NCI-H2029 treated with DMSO at 0.1 percent for 48 hours (cell line): ENCODE results near the gene VAT1L.
A peak's percentile ranks its signal among the peaks of the same experiment; 100 is the strongest.
"Not testable (repeated sequence)": the region's sequence is repeated elsewhere in the genome, so short reads cannot be mapped to it uniquely, and the experiment has no call there.

Source experiments
- DNase-seq: peaks from one replicate; lab custom pipeline; 2025; lab: John Stamatoyannopoulos, UW

Gene VAT1L

GRCh38 chr16:77955127-77955526, 166.8 kb downstream of the VAT1L start:
- DNase-seq: no peak

GRCh38 chr16:77956231-77956630, 167.9 kb downstream of the VAT1L start:
- DNase-seq: no peak

DNA sequence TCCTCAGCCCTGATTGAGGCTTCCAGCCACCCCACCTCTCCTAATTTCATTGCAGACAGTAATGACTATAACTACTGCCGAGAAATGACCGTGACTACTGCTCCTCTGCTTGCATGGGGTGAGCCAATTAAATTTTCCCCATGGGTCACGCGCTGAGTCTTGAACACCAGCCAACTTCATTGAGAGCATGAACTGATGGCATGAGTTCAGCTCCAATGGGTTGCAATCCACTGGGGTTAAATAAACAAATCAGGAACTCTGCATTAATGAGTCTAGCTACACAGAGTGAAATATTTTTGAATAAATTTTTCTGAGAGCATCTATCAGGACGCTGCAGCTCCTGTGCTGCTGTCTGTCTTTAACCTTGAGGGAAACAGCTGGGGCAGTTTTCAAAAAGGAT, 172.4 kb downstream of the VAT1L start:
- no peak for DNase-seq

GRCh38 chr16:77961814-77962213, 173.4 kb downstream of the VAT1L start:
- DNase-seq: no peak

DNA sequence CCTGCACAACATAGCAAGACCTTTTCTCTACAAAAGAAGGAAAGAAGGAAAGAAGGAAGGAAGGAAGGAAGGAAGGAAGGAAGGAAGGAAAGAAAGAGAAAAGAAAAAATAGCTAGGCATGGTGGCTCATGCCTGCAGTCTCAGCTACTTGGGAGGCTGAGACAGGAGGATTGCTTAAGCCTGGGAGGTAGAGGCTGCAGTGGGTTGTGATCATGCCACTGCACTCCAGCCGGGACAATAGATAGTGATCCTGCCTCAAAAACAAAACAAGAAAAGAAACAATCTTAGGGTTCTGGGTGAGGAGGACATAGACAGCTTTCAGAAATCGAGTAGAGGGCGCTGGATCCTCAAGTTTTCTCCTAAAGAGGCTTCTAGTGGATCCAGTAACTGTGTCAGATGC, 174.3 kb downstream of the VAT1L start:
- DNase-seq: no peak

DNA sequence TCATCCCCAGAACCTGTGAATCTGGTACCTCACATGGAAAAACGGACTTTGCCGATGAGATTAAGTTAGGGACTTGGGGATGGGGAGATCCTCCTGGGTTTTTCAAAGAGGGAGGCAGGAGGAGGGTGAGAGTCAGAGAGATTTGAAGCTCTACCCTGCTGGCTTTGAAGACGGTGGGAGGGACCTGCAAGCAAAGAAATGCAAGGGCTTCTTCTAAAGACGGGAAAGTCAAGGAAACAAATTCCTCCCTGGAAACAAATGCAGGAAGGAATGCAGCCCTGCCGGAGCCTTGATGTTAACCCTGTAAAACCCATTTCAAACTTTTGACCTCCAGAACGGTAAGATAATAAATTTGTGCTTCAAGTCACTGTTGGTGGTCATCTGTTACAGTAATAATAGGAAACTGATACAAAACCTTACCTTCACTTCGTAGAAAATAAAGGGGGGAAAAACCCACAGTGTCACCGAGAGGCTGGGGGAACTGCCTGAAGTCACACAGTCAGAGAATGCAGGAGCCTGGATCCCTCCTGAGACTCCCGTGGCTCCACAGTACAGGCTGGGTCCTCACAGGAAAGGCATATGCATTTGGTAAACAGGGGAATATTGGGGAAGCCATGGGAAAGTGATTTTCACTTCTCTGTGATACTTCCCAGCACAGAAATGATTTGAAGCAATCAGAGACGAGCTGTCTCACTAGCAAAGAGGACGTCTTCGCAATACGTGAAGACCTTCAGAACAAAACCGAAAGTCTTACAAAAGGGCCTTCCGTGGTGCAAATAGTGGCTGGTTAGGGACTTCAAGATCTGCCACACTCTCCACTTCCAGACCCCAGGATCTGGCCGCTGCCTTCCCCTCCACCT, 175.1 kb downstream of the VAT1L start:
- no peak for DNase-seq

DNA sequence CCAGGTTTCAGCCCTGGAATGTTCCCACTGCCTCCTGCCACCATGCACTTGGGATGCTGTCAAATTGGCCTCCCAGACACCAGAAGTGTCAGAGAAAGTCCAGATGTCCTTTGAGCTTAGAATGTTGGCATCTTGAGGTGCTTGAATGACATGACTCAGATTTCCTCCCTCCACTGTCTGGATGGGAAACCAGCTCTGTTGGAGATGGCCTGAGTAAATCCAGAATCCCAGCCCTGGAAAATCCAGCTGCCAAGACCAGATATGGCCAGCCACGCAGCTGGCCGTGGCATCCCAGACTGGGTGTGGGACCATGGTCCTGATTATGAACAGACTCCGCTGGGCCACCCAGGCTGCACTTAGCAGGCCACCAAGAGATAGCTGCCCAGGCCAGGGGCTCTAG, 177.0 kb downstream of the VAT1L start:
- no peak for DNase-seq

- DNase-seq: no peak
These were observed 178.9 kb downstream of the VAT1L start for GRCh38 chr16:77967054-77967904.

DNA sequence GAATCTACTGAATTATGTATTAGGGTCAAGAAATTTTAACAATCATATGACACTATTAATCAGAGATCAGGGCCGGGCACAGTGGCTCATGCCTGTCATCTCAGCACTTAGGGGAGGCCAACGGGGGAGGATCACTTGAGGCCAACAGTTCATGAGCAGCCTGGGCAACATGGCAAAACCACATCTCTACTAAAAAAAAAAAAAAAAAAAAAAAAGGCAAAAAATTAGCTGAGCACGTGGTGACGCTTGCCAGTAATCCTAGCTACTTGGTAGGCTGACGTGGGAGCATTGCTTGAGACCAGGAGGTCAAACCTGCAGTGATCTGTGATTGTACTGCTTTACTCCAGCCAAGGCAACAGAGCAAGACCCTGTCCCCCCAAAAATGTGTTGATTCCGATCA, 181.5 kb downstream of the VAT1L start:
- DNase-seq: no peak

- no peak for DNase-seq
These were observed 182.0 kb downstream of the VAT1L start for GRCh38 chr16:77970371-77970770.

GRCh38 chr16:77971306-77972061, 183.1 kb downstream of the VAT1L start:
- DNase-seq: peak; percentile 50

- no peak for DNase-seq
These were observed 183.7 kb downstream of the VAT1L start for GRCh38 chr16:77972062-77972392.

GRCh38 chr16:77974883-77975282, 186.5 kb downstream of the VAT1L start:
- no peak for DNase-seq

DNA sequence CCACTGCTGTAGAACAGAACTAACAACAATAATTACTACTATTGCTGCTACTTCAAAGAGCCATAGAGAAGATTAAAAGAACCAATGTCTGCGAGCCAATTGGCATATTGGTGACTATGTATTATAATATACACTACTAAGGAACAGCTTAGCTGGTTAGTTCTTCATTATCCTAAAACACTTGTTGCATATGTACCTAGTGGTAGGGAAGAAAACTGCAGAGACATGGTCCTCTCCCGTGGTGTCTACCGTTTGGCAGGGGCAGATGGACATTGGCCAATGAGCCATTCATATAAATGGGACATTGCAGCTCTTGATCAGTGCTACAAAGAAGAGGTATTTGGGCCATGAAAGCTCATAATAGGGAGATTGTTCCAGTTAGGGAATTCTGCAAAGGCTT, 187.6 kb downstream of the VAT1L start:
- no peak for DNase-seq

DNA sequence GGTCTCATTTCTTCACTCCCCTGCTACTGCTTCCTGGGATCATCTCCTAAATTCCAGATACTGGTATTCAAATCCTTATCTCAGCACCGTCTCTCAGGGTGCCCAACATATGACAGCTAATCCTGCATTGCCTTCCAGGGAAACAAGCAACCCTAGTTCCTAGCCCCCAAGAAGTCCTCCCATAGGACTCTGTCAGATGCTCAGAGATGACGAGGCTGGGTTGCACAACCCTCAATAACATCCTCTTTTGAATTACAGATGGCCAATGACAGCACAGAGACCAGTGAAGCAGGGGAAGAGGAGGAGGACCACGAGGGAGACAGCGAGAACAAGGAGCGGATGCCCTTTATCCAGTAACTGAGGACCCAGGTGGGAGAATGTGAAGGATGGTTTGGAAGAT, 189.0 kb downstream of the VAT1L start:
- DNase-seq: no peak

GRCh38 chr16:77985111-77985510, 196.7 kb downstream of the VAT1L start:
- DNase-seq: no peak

GRCh38 chr16:77986011-77986740, 197.8 kb downstream of the VAT1L start:
- DNase-seq: no peak

- no peak for DNase-seq
These were observed 199.4 kb downstream of the VAT1L start for GRCh38 chr16:77987810-77988209.

GRCh38 chr16:77989846-77990245, 201.5 kb downstream of the VAT1L start:
- DNase-seq: no peak

DNA sequence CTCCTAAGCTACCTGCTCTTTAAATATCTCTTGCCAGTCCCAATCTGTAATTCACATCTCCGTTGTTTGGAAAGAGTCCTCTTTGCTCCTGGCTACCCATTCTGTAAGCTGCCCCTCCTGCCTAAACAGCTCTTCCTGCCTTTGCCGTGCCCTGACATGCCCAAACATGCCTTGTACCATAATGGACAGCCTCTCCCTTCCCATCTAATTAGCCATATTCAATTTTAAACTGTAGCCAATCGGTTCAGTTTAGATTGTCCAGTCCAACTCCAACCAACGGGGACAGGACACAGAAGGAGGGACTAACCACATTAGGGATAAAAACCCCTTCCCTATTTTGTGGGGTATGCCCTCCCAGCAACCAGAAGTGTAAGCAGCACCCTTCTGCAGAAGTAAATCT, 203.3 kb downstream of the VAT1L start:
- DNase-seq: no peak

DNA sequence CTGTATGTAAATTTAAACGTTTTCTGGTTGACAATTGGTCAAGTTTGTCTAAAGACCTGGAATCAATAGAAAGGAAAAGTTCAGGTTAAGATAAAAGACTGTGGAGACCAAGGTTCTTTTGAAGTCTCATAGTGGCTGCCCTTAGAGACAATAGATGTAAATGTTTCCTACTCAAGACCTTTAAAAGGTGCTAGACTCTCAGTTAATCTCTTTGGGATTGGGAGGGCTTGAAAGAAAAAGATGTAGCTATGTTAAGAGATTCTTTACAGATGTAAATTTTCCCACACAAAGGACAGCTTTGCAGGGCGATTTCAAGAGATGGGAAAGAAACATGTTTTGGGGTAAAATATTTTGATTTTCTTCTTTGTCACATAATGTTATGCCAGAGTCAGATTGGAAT, 204.0 kb downstream of the VAT1L start:
- DNase-seq: not testable (repeated sequence)
